Hematopoietic multipotent progenitor cell treated with erythropoietin and hydrocortisone succinate and interleukin-3 and kit ligand, for 4 days (in vitro differentiated cells): ENCODE measurements around the gene IL1RN.

Experiments
- DNase-seq: peaks from one replicate; pipeline ENCODE4 v3.0.0-alpha.2; 2015

IL1RN gene

DNA sequence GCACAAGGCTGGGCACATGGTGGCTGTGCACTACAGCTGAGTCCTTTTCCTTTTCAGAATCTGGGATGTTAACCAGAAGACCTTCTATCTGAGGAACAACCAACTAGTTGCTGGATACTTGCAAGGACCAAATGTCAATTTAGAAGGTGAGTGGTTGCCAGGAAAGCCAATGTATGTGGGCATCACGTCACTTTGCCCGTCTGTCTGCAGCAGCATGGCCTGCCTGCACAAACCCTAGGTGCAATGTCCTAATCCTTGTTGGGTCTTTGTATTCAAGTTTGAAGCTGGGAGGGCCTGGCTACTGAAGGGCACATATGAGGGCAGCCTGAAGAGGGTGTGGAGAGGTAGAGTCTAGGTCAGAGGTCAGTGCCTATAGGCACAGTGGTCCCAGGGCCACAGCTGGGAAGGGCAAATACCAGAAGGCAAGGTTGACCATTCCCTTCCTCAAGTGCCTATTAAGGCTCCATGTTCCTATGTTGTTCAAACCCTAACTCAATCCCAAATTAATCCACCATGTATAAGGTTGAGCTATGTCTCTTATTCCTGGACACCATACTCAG lies 2.2 kb downstream of the IL1RN start:
- DNase-seq, result no peak

DNA sequence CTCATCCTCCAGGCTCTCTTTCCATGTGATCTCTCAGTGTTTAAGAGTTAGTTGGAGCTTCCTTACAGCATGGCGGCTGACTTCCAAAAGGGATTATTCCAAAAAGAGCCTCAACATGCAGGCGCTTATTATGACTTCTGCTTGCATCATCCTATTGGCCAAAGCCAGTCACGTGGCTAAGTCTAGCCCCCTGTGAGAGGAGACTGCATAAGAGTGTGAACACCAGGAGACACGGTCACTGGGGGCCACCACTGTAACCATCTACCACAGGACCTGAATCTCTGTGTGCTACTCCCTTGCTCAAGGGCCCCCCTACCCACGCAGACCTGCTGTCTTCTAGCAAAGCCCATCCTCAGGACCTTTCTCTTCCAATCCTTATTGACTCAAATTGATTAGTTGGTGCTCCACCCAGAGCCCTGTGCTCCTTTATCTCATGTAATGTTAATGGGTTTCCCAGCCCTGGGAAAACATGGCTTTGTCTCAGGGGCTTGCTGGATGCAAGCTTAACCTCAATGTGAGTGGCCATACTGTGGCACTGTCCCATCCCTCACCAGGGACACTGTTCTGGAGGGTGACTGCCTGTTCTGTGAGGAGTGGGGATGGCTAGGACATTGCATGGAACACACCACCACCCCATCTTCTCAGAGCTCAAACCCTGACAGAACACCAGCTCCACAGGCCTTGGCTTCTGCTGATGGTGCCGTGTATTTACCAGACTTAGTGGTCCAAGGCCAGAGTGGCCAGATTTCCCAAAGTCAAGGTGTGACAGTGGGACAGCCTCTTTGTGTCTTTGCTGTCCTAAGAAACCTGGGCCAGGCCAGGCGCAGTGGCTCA lies 4.2 kb downstream of the IL1RN start:
- no peak for DNase-seq

DNA sequence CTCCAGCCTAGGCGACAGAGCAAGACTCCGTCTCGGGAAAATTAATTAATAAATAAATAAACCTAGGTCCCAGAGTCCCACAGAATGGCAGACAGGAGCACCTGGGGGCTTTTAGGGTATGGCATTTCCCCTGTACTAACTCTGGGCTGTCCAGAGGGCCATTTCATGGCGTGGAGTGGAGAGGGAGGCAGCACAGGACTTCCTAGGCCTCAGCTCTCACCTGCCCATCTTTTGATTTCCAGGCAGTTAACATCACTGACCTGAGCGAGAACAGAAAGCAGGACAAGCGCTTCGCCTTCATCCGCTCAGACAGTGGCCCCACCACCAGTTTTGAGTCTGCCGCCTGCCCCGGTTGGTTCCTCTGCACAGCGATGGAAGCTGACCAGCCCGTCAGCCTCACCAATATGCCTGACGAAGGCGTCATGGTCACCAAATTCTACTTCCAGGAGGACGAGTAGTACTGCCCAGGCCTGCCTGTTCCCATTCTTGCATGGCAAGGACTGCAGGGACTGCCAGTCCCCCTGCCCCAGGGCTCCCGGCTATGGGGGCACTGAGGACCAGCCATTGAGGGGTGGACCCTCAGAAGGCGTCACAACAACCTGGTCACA lies 5.1 kb downstream of the IL1RN start:
- no peak for DNase-seq

DNA sequence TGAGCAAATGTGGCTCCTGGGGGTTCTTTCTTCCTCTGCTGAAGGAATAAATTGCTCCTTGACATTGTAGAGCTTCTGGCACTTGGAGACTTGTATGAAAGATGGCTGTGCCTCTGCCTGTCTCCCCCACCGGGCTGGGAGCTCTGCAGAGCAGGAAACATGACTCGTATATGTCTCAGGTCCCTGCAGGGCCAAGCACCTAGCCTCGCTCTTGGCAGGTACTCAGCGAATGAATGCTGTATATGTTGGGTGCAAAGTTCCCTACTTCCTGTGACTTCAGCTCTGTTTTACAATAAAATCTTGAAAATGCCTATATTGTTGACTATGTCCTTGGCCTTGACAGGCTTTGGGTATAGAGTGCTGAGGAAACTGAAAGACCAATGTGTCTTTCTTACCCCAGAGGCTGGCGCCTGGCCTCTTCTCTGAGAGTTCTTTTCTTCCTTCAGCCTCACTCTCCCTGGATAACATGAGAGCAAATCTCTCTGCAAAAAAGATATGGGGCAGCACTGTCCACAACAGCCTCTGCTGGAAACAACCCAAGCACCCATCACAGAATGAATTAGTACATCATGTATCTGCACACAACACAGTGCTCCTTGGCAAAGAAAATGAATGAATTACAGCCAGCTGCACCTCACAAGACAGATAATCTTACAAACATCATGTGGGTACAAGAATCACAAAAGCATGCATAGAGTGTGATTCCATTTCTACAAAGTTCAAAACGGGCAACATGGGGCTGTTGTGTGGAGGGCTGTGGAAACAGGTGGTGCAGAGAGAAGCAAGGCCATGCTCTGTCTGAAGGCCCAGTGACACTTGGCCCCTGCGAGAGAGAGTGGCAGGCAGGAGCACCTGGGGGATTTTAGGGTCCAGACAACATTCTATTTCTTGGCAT lies 6.6 kb downstream of the IL1RN start:
- no peak for DNase-seq

DNA sequence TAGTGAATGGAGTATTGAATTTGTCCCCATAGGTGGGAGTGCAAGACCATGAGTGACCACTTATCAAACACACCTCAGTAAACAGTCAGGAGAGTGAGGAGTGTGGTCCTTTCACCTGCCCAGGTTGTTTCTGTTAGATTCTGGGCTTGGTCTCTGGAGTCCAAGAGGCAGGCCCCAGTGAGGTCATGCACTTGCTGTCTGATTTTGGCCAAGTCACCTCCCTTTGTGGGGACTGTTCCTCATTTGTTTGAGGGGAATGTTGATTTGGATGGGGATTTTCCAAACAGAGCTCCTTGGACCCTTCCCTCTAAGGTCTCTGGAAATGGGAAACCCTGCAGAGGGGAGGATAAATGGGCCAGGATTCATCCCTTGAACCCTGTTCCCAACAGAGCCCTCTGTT lies 7.3 kb downstream of the IL1RN start:
- no peak for DNase-seq

DNA sequence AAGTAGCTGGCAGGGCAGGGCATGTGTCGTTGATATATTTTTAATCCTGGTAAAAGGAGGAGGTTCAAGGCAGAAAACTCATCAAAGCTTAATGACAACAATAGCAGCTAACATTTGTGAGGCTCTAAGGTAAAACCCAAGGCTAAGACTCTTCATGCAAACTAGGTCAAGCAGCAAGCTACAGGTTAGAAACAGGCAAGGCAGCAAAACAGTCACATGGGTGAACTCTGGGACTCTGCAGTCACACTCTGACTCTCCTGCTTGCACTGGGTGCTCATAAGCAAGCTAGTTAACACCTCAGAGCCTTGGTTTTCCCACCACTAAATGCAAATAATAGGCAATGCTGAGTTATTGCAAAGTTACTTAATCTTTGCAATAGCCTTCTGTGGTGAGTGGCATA lies 7.9 kb downstream of the IL1RN start:
- DNase-seq, result no peak

DNA sequence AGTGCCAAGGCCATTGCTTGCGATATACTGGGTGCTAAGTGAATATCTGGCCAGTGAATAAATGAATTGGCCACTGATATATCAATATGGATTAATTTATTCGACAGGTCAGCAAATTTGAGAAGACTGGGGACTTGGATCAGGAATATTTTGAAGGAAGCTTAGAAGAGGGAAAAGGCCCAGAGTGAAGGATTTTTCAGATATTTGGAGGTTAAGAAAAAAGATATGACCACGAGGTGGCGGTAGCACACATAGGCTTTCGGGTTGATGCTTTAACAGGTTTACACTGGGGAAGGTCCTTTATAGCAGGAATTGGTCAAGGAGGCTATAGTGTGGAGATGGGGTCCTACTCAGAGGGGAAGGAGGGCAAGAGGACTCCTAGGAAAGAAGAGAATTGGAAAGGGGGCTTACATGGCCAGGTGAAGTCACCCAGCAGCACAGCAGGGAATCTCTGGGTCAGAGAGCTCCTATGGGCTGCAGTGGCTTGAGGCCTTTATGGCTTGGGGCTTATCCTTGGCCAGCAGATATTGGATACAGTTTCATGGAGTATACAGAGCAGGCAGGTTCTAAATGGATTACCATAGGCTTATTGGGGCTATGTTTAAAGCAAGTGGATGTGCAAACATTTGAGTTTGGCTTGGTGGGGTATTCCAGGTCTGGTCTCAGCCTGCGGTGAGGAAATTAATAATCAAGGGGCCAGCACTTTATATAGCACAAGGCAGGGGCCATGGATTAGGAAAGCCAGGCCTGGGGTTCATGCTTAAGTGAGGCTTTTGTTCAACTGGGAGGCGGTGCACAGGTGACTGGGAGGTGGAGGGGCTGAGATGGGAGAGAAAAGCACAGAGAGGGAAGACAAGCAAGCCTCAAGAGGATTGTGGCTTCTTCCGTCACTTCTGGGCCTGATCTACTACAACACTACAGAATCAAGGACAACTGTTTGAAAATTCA lies 9.7 kb downstream of the IL1RN start:
- peak; percentile 68 for DNase-seq

DNA sequence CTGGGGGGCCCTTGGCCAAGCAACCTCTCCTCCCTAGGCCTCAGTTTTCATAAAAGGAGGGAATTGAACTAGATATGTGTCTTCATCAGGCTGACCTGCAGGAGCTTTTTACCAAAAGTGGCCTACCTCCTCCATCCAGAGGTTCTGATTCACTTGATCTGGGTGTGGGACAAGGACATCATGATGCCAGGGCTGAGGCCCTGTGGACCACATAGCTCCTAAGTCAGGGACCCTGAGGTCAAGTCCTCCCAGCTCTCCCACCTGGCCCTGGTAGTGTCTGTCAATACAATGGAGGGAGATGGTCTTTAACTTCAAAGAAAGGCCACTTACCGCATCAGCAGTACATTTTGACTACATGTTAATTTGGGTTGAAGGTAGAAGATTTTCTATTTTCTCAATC lies 10.4 kb downstream of the IL1RN start:
- DNase-seq, result no peak

DNA sequence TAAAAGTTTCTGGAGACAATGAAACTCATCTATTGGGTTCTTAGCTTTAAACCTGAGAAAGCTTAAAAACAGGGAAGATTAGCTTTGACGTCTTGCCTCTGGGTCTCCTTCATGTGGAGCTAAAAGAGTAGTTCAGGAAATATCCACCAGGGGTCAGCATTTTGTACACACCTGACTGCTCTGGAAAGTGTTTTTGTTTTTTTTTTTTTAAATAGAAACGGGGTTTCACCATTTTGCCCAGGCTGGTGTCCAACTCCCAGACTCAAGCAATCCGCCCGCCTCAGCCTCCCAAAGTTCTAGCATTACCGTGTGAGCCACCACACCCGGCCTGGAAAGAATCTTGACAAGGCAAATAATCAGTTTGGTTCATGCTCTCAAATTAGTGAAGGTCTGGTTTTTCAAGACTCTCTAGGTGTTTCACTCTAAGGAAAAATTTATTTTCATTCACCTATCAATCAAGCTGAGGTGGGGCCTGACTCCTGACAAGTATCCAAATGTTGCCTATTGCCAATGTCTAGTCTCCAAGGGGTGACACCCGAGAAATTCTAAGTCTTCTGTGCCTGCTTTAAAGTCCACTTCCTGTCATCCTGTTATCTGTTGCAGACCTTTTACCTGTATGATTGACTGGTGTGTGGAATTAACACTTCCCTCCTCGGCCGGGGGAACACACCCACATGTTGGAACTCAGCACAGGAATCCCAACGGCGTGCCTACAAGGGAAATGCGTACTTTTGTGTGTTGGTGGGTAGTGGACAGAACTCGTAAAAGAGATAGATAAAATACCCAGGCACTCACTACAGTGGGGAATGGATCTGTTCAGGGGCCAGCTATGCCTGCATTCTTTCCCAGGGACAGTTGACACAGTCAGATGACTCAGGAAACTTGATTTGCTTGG lies 11.3 kb downstream of the IL1RN start:
- DNase-seq, result peak; percentile 89

DNA sequence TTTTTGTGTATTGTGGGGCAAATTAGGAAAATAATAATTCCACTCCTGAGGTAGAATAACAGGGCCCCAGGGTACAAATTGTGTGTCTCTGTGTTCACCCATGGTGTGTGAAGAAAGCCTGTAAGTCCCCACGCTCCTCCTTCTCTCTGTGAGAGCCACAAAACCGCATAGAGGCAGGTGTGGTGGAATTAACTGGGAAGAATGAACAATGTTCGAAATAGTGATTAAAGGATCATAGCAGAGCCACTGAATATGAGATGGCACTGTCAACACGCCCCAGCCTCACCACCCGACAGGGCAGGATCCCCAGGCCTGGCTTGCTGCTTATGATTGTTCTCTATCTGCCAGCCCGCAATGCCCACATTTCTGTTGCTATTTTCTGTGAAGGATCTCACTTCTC lies 14.1 kb downstream of the IL1RN start:
- no peak for DNase-seq

DNA sequence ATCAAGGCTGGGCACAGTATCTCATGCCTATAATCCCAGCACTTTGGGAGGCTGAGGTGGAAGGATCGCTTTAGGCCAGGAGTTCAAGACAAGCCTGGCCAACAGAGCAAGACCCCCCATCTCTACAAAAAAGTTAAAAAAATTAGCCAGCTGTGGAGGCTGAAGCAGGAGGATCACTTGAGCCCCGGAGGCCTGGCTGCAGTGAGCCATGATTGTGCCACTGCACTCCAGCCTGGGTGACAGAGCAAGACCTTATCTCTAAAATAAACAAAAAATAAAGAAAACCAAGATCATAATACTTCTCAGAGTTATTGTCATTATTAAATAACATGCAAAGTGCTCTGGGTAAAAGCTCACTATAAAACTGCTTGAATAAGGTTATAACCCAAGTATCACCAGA lies 14.9 kb downstream of the IL1RN start:
- no peak for DNase-seq

DNA sequence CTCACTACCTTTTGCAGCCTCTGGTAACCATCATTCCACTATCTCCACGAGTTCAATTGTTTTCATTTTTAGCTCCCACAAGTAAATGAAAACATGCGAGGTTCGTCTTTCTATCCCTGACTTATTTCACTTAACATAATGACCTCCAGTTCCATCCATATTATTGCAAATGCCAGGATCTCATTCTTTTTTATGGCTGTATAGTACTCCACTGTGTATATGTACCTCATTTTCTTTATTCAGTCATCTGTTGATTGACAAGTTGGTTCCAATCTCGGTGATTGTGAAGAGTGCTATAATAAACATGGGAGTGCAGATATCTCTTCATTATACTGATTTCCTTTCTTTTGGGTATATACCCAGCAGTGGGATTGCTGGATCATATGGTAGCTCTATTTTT lies 16.9 kb downstream of the IL1RN start:
- DNase-seq, result no peak

DNA sequence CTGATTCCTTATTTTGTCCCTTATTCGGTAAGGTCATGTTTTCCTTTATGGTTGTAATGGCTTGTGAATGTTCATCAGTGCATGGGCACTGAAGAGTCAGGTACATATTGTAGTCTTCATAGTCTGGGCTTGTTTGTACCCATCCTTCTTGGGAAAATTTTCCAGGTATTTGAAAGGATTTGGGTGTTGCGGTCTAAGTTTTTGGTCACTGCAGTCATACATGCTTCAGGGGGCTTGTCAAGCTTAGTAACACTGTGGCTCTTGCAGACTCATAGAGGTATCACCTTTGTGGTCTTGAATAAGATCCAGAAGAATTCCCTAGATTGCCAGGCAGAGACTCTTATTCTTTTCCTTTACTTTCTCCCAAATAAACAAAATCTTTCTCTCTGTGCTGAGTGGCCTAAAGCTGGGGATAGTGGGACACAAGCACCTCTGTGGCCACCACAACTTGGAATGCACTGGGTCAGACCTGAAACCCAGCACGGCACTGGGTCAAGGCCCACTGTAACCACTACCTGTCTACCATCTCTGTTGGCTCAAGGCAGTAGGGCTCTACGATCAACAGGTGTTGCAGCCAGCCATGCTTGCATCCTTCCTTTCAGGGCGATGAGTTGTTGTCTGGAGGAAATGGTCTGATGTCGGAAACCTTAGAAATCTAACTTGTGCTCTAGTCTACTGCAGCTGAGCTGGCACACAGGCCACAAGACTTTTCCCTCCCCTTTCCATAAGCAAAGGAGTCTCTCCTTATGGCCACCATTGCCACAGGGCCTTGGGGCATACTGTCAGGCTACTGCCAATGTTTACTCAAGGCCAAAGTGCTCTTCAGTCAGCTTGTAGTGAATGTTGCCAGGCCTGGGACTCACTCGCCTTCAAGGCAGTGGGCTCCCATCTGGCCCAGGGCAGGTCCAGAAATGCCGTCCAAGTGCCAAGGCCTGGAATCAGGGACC lies 21.5 kb downstream of the IL1RN start:
- DNase-seq, result no peak

DNA sequence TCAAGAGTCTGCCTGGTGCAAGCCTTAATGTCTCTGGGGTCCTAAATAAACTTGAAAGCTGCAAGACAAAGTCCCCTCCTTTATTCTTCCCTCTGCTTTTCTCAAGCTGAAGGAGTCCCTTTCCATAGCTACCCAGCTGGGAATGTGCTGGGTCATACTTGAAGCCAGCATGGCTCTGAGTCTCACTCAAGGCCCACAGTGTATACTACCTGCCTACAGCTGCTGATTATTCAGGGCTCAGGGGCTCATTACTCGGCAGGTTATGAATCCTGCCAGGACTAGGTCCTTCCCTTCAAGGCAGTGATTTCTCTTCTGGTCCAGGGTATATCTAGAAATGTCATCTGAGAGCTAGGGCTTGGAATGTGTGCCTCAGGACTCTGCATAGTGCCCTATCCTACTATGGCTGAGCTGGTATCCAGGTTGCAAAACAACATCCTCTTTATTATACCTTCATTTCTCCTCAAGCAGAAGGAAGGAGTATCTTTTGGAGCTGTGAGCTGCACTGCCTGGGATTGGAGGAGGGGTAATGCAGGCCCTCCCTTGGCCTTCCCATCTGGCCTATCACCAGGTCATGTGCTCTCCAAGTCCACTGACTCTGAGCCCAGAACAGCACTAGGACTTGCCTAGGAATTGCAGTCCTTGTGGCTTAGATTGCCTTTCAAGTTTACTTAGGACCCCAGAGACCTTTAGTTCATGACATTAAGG lies 22.3 kb downstream of the IL1RN start:
- DNase-seq, result no peak

DNA sequence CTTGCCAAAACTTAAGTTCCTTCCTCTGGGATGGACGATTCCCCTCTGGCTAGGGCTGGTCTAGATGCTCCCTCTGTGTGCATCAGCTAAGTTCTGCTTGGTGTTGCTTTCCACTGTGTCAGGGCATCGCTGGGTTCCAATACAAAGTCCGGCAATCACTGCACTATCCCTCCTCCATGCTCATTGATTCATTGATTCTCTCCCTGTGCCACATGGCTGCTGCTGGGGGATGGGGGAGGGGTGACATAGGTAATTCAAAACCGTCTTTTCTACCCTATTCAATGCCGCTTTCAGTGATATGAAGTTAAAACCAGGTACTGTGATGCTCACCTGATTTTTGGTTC lies 22.8 kb downstream of the IL1RN start:
- DNase-seq, result no peak

DNA sequence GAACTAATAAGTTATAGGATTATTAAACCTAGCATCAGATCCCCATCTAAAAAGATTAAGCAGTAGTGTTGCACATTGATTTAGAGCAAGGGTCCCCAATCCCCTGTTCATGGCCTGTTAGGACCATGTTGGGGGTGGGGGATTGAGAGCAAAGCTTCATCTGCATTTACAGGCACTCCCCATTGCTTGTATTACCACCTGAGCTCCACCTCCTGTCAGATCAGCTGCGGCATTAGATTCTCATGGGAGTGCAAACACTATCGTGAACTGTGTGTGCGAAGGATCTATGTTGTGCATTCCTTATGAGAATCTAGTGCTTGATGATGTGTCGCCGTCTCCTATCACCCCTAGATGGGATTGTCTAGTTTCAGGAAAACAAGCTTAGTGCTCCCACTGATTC lies 27.9 kb downstream of the IL1RN start:
- DNase-seq, result no peak

DNA sequence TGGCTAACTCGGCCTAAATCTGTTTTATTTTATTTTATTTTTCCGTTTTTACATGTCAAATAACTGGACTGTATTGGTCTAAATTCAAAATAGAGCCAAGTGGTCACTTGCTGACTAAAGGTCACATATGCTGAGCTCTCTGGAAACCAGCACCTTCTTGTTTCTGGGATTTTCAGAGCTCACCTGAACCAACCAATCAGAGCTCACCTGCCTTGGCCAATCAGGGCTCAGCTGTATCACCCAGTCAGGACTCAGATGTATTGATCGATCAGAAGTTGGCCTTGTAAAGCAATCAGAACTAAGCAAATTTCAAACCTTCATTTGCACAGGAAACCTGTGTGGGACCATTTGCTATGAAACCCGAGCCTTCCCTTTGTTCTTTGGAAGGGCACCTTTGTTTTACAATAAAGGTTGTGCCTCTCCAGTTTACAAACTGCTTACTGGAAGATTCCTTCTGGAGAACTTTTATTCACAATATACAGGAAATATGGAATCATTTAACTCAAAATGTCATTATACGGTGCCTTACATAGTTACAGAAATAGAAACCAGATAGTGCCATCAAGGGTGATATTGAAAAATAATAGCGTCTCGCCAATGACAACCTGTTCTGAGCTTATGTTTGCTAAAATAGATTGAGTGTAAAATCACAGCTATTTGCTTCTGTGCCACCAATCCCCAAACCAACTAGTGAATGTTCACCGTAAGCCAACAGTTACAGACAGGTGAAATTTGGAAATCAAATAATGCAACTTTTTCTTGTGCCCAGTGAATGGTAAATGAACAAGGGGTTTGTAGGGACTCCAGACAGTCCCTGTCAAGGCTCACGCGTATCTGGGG lies 29.1 kb downstream of the IL1RN start:
- no peak for DNase-seq

DNA sequence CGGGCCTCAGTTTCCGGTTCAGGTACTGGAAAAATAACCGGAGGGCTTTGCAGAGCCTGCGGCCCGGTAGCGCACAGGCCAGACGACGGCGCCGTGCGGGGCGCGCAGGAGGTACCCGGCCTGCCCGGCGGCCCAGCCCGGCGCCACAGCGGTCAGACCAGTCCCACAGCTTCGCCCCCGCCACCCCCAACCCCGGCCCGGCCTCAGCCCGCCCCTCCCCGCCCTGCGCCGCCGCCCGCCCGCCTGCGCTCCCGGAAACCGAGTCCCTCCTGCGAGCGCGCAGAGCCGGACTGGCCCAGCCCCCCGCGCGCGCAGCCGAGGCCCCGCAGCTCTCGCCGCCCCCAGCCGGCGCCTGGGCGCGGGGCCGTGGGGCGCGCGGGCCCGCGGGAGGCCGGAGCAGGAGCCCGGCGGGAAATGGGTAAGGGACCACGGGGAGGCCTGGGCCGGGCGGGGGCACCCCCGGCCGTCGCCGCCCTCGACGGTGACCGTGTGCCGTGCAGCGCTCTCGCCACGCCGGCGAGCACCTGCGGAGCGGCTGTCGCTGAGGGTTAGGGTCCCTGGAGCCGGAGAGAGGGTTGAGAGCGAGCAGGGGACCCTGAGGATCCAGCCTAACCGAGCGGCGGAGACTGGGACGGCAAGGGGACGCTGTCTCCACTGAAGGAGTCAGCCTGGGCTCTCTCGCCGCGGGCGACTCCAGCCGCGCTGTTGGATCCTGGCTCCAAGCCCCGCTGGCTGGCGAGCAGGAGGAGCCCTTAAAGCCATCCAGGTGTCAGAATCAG lies 29.9 kb downstream of the IL1RN start:
- peak; percentile 68 for DNase-seq
